Right forelimb (tissue), 1 donor: ENCODE data around the gene TMC6.
"Not testable (repeated sequence)": the region's sequence is repeated elsewhere in the genome, so short reads cannot be mapped to it uniquely, and the experiment has no call there.

Experiments
- DNase-seq: peaks from one replicate; pipeline ENCODE4 v3.0.0-alpha.2; 2018

The TMC6 gene

GRCh38 chr17:78154903-78155811 lies 26.6 kb upstream of the TMC6 start:
- no peak for DNase-seq

- no peak for DNase-seq
Measured at GRCh38 chr17:78151514-78152008, 23.0 kb upstream of the TMC6 start.

GRCh38 chr17:78148286-78149016 lies 19.9 kb upstream of the TMC6 start:
- no peak for DNase-seq

GRCh38 chr17:78147315-78147998 lies 18.9 kb upstream of the TMC6 start:
- no peak for DNase-seq

- DNase-seq = no peak
Measured at GRCh38 chr17:78146881-78147280, 18.3 kb upstream of the TMC6 start.

GRCh38 chr17:78146471-78146869 lies 17.9 kb upstream of the TMC6 start:
- DNase-seq = no peak

- DNase-seq = no peak
Measured at GRCh38 chr17:78144736-78145641, 16.4 kb upstream of the TMC6 start.

GRCh38 chr17:78144147-78144719 lies 15.7 kb upstream of the TMC6 start:
- no peak for DNase-seq

GRCh38 chr17:78143214-78144146 lies 14.9 kb upstream of the TMC6 start:
- DNase-seq = no peak

GRCh38 chr17:78142119-78142861 lies 13.7 kb upstream of the TMC6 start:
- DNase-seq = no peak

GRCh38 chr17:78141437-78142118 lies 13.0 kb upstream of the TMC6 start:
- DNase-seq = no peak

GRCh38 chr17:78140169-78141051 lies 11.9 kb upstream of the TMC6 start:
- DNase-seq = peak; percentile 78

GRCh38 chr17:78139861-78140168 lies 11.3 kb upstream of the TMC6 start:
- not testable (repeated sequence) for DNase-seq

GRCh38 chr17:78138204-78139060 lies 9.9 kb upstream of the TMC6 start:
- DNase-seq = peak; percentile 34

- DNase-seq = peak; percentile 40
Measured at GRCh38 chr17:78137392-78138203, 9.0 kb upstream of the TMC6 start.

GRCh38 chr17:78135858-78136500 lies 7.4 kb upstream of the TMC6 start:
- no peak for DNase-seq
